HepG2 (cell line): ENCODE data around the gene BPIFB6. TPM values are rescaled to one million over a fixed set of nuclear protein-coding genes. Genes with fewer than 3 reads are reported as not detected.
A peak's percentile ranks its signal among the peaks of the same experiment; 100 is the strongest.

Source experiments
- ATAC-seq: fragments of 200-7000 bp; cut with Tn5 transposase; 3 replicates; pipeline ENCODE4 v1.9.1; 2020; ENCODE audit warnings: mild to moderate bottlenecking, moderate library complexity
- BruUV-seq: library from RNA; stranded (reverse); fragments of 400-500 nt; replicated peaks from 2 replicates; lab custom pipeline; 2021; lab: Mats Ljungman, UMichigan
- CTCF ChIA-PET: fragments of 300-600 bp; formaldehyde crosslinking; extraction: SDS; loops from one replicate; lab custom pipeline; 2021; ENCODE audit warnings: low total read pairs, inconsistent platforms, low intra/inter-chr PET ratio; lab: Yijun Ruan, JAX
- POLR2A ChIA-PET: fragments of 350-600 bp; sonication (Branson Sonifier 250); formaldehyde crosslinking; loops from one replicate; lab custom pipeline; 2020; ENCODE audit warnings: antibody characterized with exemption, inconsistent platforms; lab: Yijun Ruan, JAX
- DNase-seq: peaks from one replicate; pipeline ENCODE4 v3.0.0-alpha.2; 2015; ENCODE audit warnings: low spot score
- FAIRE-seq: peaks from 3 replicates; lab custom pipeline; 2011; peaks lifted over from hg19 to GRCh38; lab: Jason Lieb, UNC
- H2AFZ ChIP-seq: one replicate; pipeline ENCODE4 v1.6.1; 2011; ENCODE audit warnings: low read length, inconsistent platforms
- H3K27ac ChIP-seq: fragments of 300-600 bp; 3 replicates; pipeline ENCODE4 v1.8.0; 2011; ENCODE audit warnings: mixed run types, mild to moderate bottlenecking, mixed read lengths, low read length, inconsistent platforms; ENCODE audit not compliant: insufficient read depth; ENCODE audit errors: extremely low read length
- H3K27me3 ChIP-seq, 2 experiments: fragments of 200-600 bp in 1 of 2; 2 replicates in 1 of 2; 3 replicates in 1 of 2; pipeline versions ENCODE4 v1.6.0 to v1.8.0; 2011; ENCODE audit warnings: low read length in 2 of 2, mild to moderate bottlenecking in 2 of 2, moderate library complexity in 2 of 2, inconsistent platforms in 1 of 2; ENCODE audit not compliant: insufficient read depth in 2 of 2, control insufficient read depth in 1 of 2
- H3K36me3 ChIP-seq, 2 experiments: fragments of 200-600 bp in 1 of 2; replicated peaks in 1 of 2; 2 replicates in 1 of 2; 3 replicates in 1 of 2; pipeline versions ENCODE4 v1.5.1 to v1.8.0; 2011; ENCODE audit warnings: low read length in 2 of 2, inconsistent platforms in 1 of 2; ENCODE audit not compliant: insufficient read depth in 2 of 2, control insufficient read depth in 1 of 2
- H3K4me1 ChIP-seq: 2 replicates; pipeline ENCODE4 v1.5.1; 2012; ENCODE audit warnings: low read length, inconsistent platforms; ENCODE audit not compliant: insufficient read depth
- H3K4me2 ChIP-seq: 2 replicates; pipeline ENCODE4 v1.6.0; 2011; ENCODE audit warnings: low read depth, low read length, inconsistent platforms
- H3K4me3 ChIP-seq, 3 experiments: fragments of 200-600 bp in 1 of 3; sonication (generic), shearing (Covaris generic) in 1 of 3; replicated peaks in 1 of 3; 2 replicates each; pipeline ENCODE4 v1.5.1; 2011 to 2016; ENCODE audit warnings: low read length in 3 of 3, inconsistent platforms in 2 of 3, low read depth in 2 of 3, mild to moderate bottlenecking in 2 of 3, control low read depth in 1 of 3, mixed read lengths in 1 of 3; ENCODE audit not compliant: insufficient read depth in 1 of 3
- H3K79me2 ChIP-seq: one replicate; pipeline ENCODE4 v1.6.1; 2011; ENCODE audit warnings: low read length, inconsistent platforms; ENCODE audit not compliant: insufficient read depth
- H3K9ac ChIP-seq: 2 replicates; pipeline ENCODE4 v1.6.0; 2011; ENCODE audit warnings: mild to moderate bottlenecking, low read depth, low read length, inconsistent platforms; ENCODE audit not compliant: insufficient read depth
- H3K9me3 ChIP-seq: 2 replicates; pipeline ENCODE4 v1.5.1; 2012; ENCODE audit warnings: mild to moderate bottlenecking, low read length
- H4K20me1 ChIP-seq: 2 replicates; pipeline ENCODE4 v1.6.0; 2011; ENCODE audit warnings: inconsistent platforms, mild to moderate bottlenecking, low read length, moderate library complexity; ENCODE audit not compliant: insufficient read depth
- ARHGAP35 ChIP-seq: sonication (generic); formaldehyde crosslinking; IDR thresholded peaks from 2 replicates; pipeline ENCODE4 v1.9.0; 2022; ENCODE audit warnings: mild to moderate bottlenecking, inconsistent platforms, moderate library complexity, missing genetic modification reagents, borderline replicate concordance
- FOSL2 ChIP-seq: sonication (generic); formaldehyde crosslinking; IDR thresholded peaks from 2 replicates; pipeline ENCODE4 v1.4.0; 2020; ENCODE audit warnings: missing genetic modification reagents
- FOXJ3 ChIP-seq: sonication (generic); formaldehyde crosslinking; IDR thresholded peaks from 2 replicates; pipeline ENCODE4 v1.4.0; 2020; ENCODE audit warnings: missing genetic modification reagents, mild to moderate bottlenecking, borderline replicate concordance
- LCORL ChIP-seq, 2 experiments: fragments of 450-650 bp in 1 of 2; sonication (generic) in 1 of 2; formaldehyde crosslinking in 1 of 2; IDR thresholded peaks; 2 replicates each; pipeline versions ENCODE4 v1.5.0 to v1.6.1; 2017 to 2020; ENCODE audit warnings: antibody characterized with exemption in 1 of 2, missing genetic modification reagents in 1 of 2
- REXO4 ChIP-seq: sonication (generic); formaldehyde crosslinking; IDR thresholded peaks from 2 replicates; pipeline ENCODE4 v1.8.0; 2022; ENCODE audit warnings: missing genetic modification reagents, mild to moderate bottlenecking, borderline replicate concordance
- SNAPC5 ChIP-seq: sonication (generic); formaldehyde crosslinking; IDR thresholded peaks from 2 replicates; pipeline ENCODE4 v1.8.1; 2023; ENCODE audit warnings: mild to moderate bottlenecking, missing genetic modification reagents, borderline replicate concordance
- SPEN ChIP-seq: sonication (generic); formaldehyde crosslinking; IDR thresholded peaks from 2 replicates; pipeline ENCODE4 v1.5.1; 2020; ENCODE audit warnings: low read depth, mild to moderate bottlenecking, missing genetic modification reagents
- ZFX ChIP-seq: sonication (generic); formaldehyde crosslinking; IDR thresholded peaks from 2 replicates; pipeline ENCODE4 v1.4.0; 2020; ENCODE audit warnings: mild to moderate bottlenecking, low read depth, missing genetic modification reagents, moderate library complexity
- ZNF18 ChIP-seq: sonication (generic); formaldehyde crosslinking; IDR thresholded peaks from 2 replicates; pipeline ENCODE4 v1.8.0; 2022; ENCODE audit warnings: mild to moderate bottlenecking, missing genetic modification reagents; ENCODE audit not compliant: insufficient replicate concordance
- ZNF280D ChIP-seq: sonication (generic); formaldehyde crosslinking; IDR thresholded peaks from 2 replicates; pipeline ENCODE4 v1.5.1; 2020; ENCODE audit warnings: mild to moderate bottlenecking, missing genetic modification reagents
- ZNF512 ChIP-seq: sonication (generic); formaldehyde crosslinking; IDR thresholded peaks from 2 replicates; pipeline ENCODE4 v1.4.0; 2020; ENCODE audit warnings: mild to moderate bottlenecking, missing genetic modification reagents
- WGBS: methylation state at CpG from one replicate; pipeline ENCODE4 v1.1.6; 2017; ENCODE audit warnings: low lambda C conversion rate; 5-methylcytosine and 5-hydroxymethylcytosine counted together
- in situ Hi-C: cut with HindIII; loops from 2 replicates; pipeline ENCODE4 v1.10.0; 2017; ENCODE audit warnings: low pct_unique_long_range_greater_than_20kb; ENCODE audit not compliant: extremely low pct_ligation_motif_present
- intact Hi-C: fragments of 100-400 bp; cut with micrococcal nuclease; formaldehyde crosslinking; loops from one replicate; pipeline ENCODE4 v1.10.0; 2022; ENCODE audit not compliant: unreplicated experiment
- polyA plus RNA-seq, 8 experiments: library from polyadenylated mRNA; depleted of rRNA in 3 of 8; stranded (reverse) in 7 of 8; unstranded in 1 of 8; fragments of >200 nt; fragmentation: Illumina TruSeq in 4 of 8; extraction: Trizol in 4 of 8; gene quantifications; 2 replicates each; pipeline versions ENCODE4 v1.2.1 to v1.2.3, GENCODE V29; 2011 to 2016; ENCODE audit warnings: low read depth in 4 of 8, missing spikeins in 1 of 8, mixed read lengths in 1 of 8; ENCODE audit not compliant: insufficient read depth in 1 of 8
- total RNA-seq, 5 experiments: library from RNA; depleted of rRNA; stranded (reverse); fragments of >200 nt; fragmentation: Illumina TruSeq; extraction: Trizol; gene quantifications; 2 replicates each; pipeline ENCODE4 v1.2.3, GENCODE V29; 2016; ENCODE audit warnings: low read depth in 1 of 5
- TF ChIP-seq, protein P1 (sequence below): sonication (generic); formaldehyde crosslinking; IDR thresholded peaks from 2 replicates; pipeline ENCODE4 v1.5.0; 2020; ENCODE audit warnings: mild to moderate bottlenecking, missing genetic modification reagents, borderline replicate concordance

BPIFB6 gene
- total and polyA plus RNA-seq, 2 of the 13 experiments (the other 11 are each of a cell fraction or from before 2014, with no cell fraction given): 0.13 to 1.7 TPM

DNA sequence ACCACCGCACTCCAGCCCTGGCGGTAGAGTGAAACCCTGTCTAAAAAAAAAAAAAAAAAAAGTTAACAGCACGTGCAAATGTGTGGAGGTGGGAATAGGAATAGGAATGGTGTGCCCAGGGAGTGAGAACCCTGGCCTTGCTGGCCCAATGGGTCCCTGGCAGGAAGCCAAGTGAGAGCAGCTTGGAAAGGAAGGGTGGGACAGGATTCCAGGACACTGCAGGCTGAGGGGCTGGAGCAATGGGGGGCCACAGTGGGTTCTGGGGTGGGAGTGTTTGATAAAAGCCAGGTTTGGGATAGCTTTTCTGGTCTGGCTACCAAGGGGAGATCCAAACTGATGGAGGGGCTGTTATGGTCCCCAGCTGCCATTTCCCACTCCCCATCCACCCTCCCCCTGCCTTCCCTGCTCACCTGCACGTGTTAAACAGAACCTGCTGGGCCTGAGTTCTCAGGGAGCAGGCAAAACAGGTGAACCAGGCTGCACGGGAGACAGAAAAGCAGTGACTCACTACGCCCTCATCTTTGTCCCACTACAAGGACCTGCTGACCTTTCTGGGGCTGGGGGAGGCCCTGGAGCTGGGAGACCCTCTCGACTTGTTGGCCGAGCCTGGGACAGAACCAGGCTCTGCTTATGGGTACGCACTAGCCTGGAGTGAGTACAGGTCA lies 30.5 kb upstream of the BPIFB6 start:
- POLR2A ChIA-PET: no interaction called here
- no peak overlapping the region for H3K4me3 ChIP-seq
- H3K27ac ChIP-seq: no peak overlapping the region
- no peak overlapping the region for H2AFZ ChIP-seq
- H3K9ac ChIP-seq: no peak overlapping the region
- no peaks in the 10 kb centered on the region for H3K79me2 ChIP-seq
- CTCF ChIA-PET: no interaction called here
- WGBS: 22% methylated on average over 9 of the region's 9 CpGs
- peaks cover 0 to 18% of the 10 kb centered on the region in 2 experiments; a peak in 1 of 5 replicates for H3K27me3 ChIP-seq
- peaks cover under 1% of the 10 kb centered on the region; the same call in 1 of the 2 replicates for H3K9me3 ChIP-seq
- no TSS peak for BruUV-seq
- H3K4me2 ChIP-seq: peak overlapping the region; percentile 36; the same call in 1 of the 2 replicates
- H3K4me1 ChIP-seq: peaks cover 58% of the 10 kb centered on the region
- in situ Hi-C loops: loop anchor here (5.0 kb wide), 1 partner anchor 99 kb away; no protein-coding TSS in a partner anchor
- intact Hi-C loops: loop anchor here (10.0 kb wide), 1 partner anchor 206 kb away; no protein-coding TSS in a partner anchor
- no peaks in the 10 kb centered on the region for H3K36me3 ChIP-seq
- no peaks in the 10 kb centered on the region for H4K20me1 ChIP-seq
- FAIRE-seq: no peak
- no peak for ATAC-seq
- no peak for DNase-seq
- TF ChIP-seq ZNF280D (no peak), REXO4 (CRISPR knock-in tag) (no peak), ARHGAP35 (no peak), LCORL (IDR thresholded peaks at IDR 0.05) (peak; percentile 48; the same call in 1 of the 2 replicates), LCORL (CRISPR knock-in tag; IDR thresholded peaks at IDR 0.05) (no peak), SPEN (0 out of 2 replicates have a peak, but pooled peaks have one; percentile 24), FOXJ3 (CRISPR knock-in tag) (no peak), ZFX (CRISPR knock-in tag) (0 out of 2 replicates have a peak, but pooled peaks have one; percentile 25), ZNF512 (CRISPR knock-in tag) (peak; percentile 85), FOSL2 (CRISPR knock-in tag) (peak; percentile 31; the same call in 1 of the 2 replicates), SNAPC5 (CRISPR knock-in tag) (no peak), ZNF18 (peak; percentile 74)
- TF ChIP-seq, protein P1, sequence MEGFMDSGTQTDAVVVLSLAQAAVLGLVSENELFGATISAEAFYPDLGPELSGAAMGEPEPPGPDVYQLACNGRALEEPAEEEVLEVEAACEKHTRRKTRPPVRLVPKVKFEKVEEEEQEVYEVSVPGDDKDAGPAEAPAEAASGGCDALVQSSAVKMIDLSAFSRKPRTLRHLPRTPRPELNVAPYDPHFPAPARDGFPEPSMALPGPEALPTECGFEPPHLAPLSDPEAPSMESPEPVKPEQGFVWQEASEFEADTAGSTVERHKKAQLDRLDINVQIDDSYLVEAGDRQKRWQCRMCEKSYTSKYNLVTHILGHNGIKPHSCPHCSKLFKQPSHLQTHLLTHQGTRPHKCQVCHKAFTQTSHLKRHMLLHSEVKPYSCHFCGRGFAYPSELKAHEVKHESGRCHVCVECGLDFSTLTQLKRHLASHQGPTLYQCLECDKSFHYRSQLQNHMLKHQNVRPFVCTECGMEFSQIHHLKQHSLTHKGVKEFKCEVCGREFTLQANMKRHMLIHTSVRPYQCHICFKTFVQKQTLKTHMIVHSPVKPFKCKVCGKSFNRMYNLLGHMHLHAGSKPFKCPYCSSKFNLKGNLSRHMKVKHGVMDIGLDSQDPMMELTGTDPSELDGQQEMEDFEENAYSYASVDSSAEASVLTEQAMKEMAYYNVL: no peak
